HepG2 (cell line): ENCODE results near the gene TMEM63C. TPM values are rescaled to one million over a fixed set of nuclear protein-coding genes. Genes with fewer than 3 reads are reported as not detected.
A peak's percentile ranks its signal among the peaks of the same experiment; 100 is the strongest.

Experiments used
- ATAC-seq: fragments of 200-7000 bp; cut with Tn5 transposase; 3 replicates; pipeline ENCODE4 v1.9.1; 2020; ENCODE audit warnings: mild to moderate bottlenecking, moderate library complexity
- BruUV-seq: library from RNA; stranded (reverse); fragments of 400-500 nt; replicated peaks from 2 replicates; lab custom pipeline; 2021; lab: Mats Ljungman, UMichigan
- CTCF ChIA-PET: fragments of 300-600 bp; formaldehyde crosslinking; extraction: SDS; loops from one replicate; lab custom pipeline; 2021; ENCODE audit warnings: low total read pairs, inconsistent platforms, low intra/inter-chr PET ratio; lab: Yijun Ruan, JAX
- POLR2A ChIA-PET: fragments of 350-600 bp; sonication (Branson Sonifier 250); formaldehyde crosslinking; loops from one replicate; lab custom pipeline; 2020; ENCODE audit warnings: antibody characterized with exemption, inconsistent platforms; lab: Yijun Ruan, JAX
- DNase-seq: peaks from one replicate; pipeline ENCODE4 v3.0.0-alpha.2; 2015; ENCODE audit warnings: low spot score
- FAIRE-seq: peaks from 3 replicates; lab custom pipeline; 2011; peaks lifted over from hg19 to GRCh38; lab: Jason Lieb, UNC
- H2AFZ ChIP-seq: one replicate; pipeline ENCODE4 v1.6.1; 2011; ENCODE audit warnings: low read length, inconsistent platforms
- H3K27ac ChIP-seq: fragments of 300-600 bp; 3 replicates; pipeline ENCODE4 v1.8.0; 2011; ENCODE audit warnings: mixed run types, mild to moderate bottlenecking, mixed read lengths, low read length, inconsistent platforms; ENCODE audit not compliant: insufficient read depth; ENCODE audit errors: extremely low read length
- H3K27me3 ChIP-seq, 2 experiments: fragments of 200-600 bp in 1 of 2; 2 replicates in 1 of 2; 3 replicates in 1 of 2; pipeline versions ENCODE4 v1.6.0 to v1.8.0; 2011; ENCODE audit warnings: low read length in 2 of 2, mild to moderate bottlenecking in 2 of 2, moderate library complexity in 2 of 2, inconsistent platforms in 1 of 2; ENCODE audit not compliant: insufficient read depth in 2 of 2, control insufficient read depth in 1 of 2
- H3K36me3 ChIP-seq, 2 experiments: fragments of 200-600 bp in 1 of 2; replicated peaks in 1 of 2; 2 replicates in 1 of 2; 3 replicates in 1 of 2; pipeline versions ENCODE4 v1.5.1 to v1.8.0; 2011; ENCODE audit warnings: low read length in 2 of 2, inconsistent platforms in 1 of 2; ENCODE audit not compliant: insufficient read depth in 2 of 2, control insufficient read depth in 1 of 2
- H3K4me1 ChIP-seq: 2 replicates; pipeline ENCODE4 v1.5.1; 2012; ENCODE audit warnings: low read length, inconsistent platforms; ENCODE audit not compliant: insufficient read depth
- H3K4me2 ChIP-seq: 2 replicates; pipeline ENCODE4 v1.6.0; 2011; ENCODE audit warnings: low read depth, low read length, inconsistent platforms
- H3K4me3 ChIP-seq, 3 experiments: fragments of 200-600 bp in 1 of 3; sonication (generic), shearing (Covaris generic) in 1 of 3; replicated peaks in 1 of 3; 2 replicates each; pipeline ENCODE4 v1.5.1; 2011 to 2016; ENCODE audit warnings: low read length in 3 of 3, inconsistent platforms in 2 of 3, low read depth in 2 of 3, mild to moderate bottlenecking in 2 of 3, control low read depth in 1 of 3, mixed read lengths in 1 of 3; ENCODE audit not compliant: insufficient read depth in 1 of 3
- H3K79me2 ChIP-seq: one replicate; pipeline ENCODE4 v1.6.1; 2011; ENCODE audit warnings: low read length, inconsistent platforms; ENCODE audit not compliant: insufficient read depth
- H3K9ac ChIP-seq: 2 replicates; pipeline ENCODE4 v1.6.0; 2011; ENCODE audit warnings: mild to moderate bottlenecking, low read depth, low read length, inconsistent platforms; ENCODE audit not compliant: insufficient read depth
- H3K9me3 ChIP-seq: 2 replicates; pipeline ENCODE4 v1.5.1; 2012; ENCODE audit warnings: mild to moderate bottlenecking, low read length
- H4K20me1 ChIP-seq: 2 replicates; pipeline ENCODE4 v1.6.0; 2011; ENCODE audit warnings: inconsistent platforms, mild to moderate bottlenecking, low read length, moderate library complexity; ENCODE audit not compliant: insufficient read depth
- CREBL2 ChIP-seq: sonication (generic); formaldehyde crosslinking; IDR thresholded peaks from 2 replicates; pipeline ENCODE4 v1.8.1; 2023; ENCODE audit warnings: missing genetic modification reagents, mild to moderate bottlenecking, borderline replicate concordance
- GMEB1 ChIP-seq: sonication (generic); formaldehyde crosslinking; IDR thresholded peaks from 2 replicates; pipeline ENCODE4 v1.5.1; 2020; ENCODE audit warnings: missing genetic modification reagents, mild to moderate bottlenecking, borderline replicate concordance
- HHEX ChIP-seq: IDR thresholded peaks from 2 replicates; pipeline ENCODE4 v1.6.1; 2016; ENCODE audit warnings: control low read depth
- HOXA3 ChIP-seq: sonication (generic); formaldehyde crosslinking; IDR thresholded peaks from 2 replicates; pipeline ENCODE4 v1.5.0; 2020; ENCODE audit warnings: missing genetic modification reagents
- KAT7 ChIP-seq: IDR thresholded peaks from 2 replicates; pipeline ENCODE4 v1.6.1; 2018; ENCODE audit warnings: borderline replicate concordance, missing compliant biosample characterization
- KDM1A ChIP-seq: IDR thresholded peaks from 2 replicates; pipeline ENCODE4 v1.6.1; 2016; ENCODE audit warnings: missing compliant biosample characterization
- NFKBIZ ChIP-seq: IDR thresholded peaks from 2 replicates; pipeline ENCODE4 v1.6.1; 2018; ENCODE audit warnings: missing genetic modification reagents, missing compliant biosample characterization
- RBFOX2 ChIP-seq: fragments of 200-400 bp; formaldehyde crosslinking; IDR thresholded peaks from 2 replicates; pipeline ENCODE4 v1.6.1; 2017; ENCODE audit warnings: low read depth, mild to moderate bottlenecking, low read length
- RBM39 ChIP-seq: fragments of 200-400 bp; formaldehyde crosslinking; IDR thresholded peaks from one replicate; pipeline ENCODE4 v1.6.1; 2018; ENCODE audit warnings: antibody characterized with exemption, mild to moderate bottlenecking, low read depth, low read length; ENCODE audit not compliant: poor library complexity, severe bottlenecking
- REXO4 ChIP-seq: sonication (generic); formaldehyde crosslinking; IDR thresholded peaks from 2 replicates; pipeline ENCODE4 v1.8.0; 2022; ENCODE audit warnings: missing genetic modification reagents, mild to moderate bottlenecking, borderline replicate concordance
- ZBTB21 ChIP-seq: sonication (generic); formaldehyde crosslinking; IDR thresholded peaks from 2 replicates; pipeline ENCODE4 v1.4.0; 2020; ENCODE audit warnings: missing genetic modification reagents
- ZNF800 ChIP-seq: sonication (generic); formaldehyde crosslinking; IDR thresholded peaks from 2 replicates; pipeline ENCODE4 v1.4.0; 2020; ENCODE audit warnings: missing genetic modification reagents
- WGBS: methylation state at CpG from one replicate; pipeline ENCODE4 v1.1.6; 2017; ENCODE audit warnings: low lambda C conversion rate; 5-methylcytosine and 5-hydroxymethylcytosine counted together
- in situ Hi-C: cut with HindIII; loops from 2 replicates; pipeline ENCODE4 v1.10.0; 2017; ENCODE audit warnings: low pct_unique_long_range_greater_than_20kb; ENCODE audit not compliant: extremely low pct_ligation_motif_present
- intact Hi-C: fragments of 100-400 bp; cut with micrococcal nuclease; formaldehyde crosslinking; loops from one replicate; pipeline ENCODE4 v1.10.0; 2022; ENCODE audit not compliant: unreplicated experiment
- polyA plus RNA-seq, 8 experiments: library from polyadenylated mRNA; depleted of rRNA in 3 of 8; stranded (reverse) in 7 of 8; unstranded in 1 of 8; fragments of >200 nt; fragmentation: Illumina TruSeq in 4 of 8; extraction: Trizol in 4 of 8; gene quantifications; 2 replicates each; pipeline versions ENCODE4 v1.2.1 to v1.2.3, GENCODE V29; 2011 to 2016; ENCODE audit warnings: low read depth in 4 of 8, missing spikeins in 1 of 8, mixed read lengths in 1 of 8; ENCODE audit not compliant: insufficient read depth in 1 of 8
- total RNA-seq, 5 experiments: library from RNA; depleted of rRNA; stranded (reverse); fragments of >200 nt; fragmentation: Illumina TruSeq; extraction: Trizol; gene quantifications; 2 replicates each; pipeline ENCODE4 v1.2.3, GENCODE V29; 2016; ENCODE audit warnings: low read depth in 1 of 5

TMEM63C gene
- total and polyA plus RNA-seq, 2 of the 13 experiments (the other 11 are each of a cell fraction or from before 2014, with no cell fraction given), result 0.17 to 0.27 TPM

GRCh38 chr14:77184396-77185092 lies 2.9 kb downstream of the TMEM63C start (continued):
- TF ChIP-seq GMEB1 (CRISPR knock-in tag) (no peak; the same call in 1 of the 2 replicates), ZBTB21 (CRISPR knock-in tag) (no peak), KAT7 (CRISPR knock-in tag) (no peak), NFKBIZ (CRISPR knock-in tag) (0 out of 2 replicates have a peak, but pooled peaks have one; percentile 51), HOXA3 (peak; percentile 33; the same call in 1 of the 2 replicates), CREBL2 (CRISPR knock-in tag) (no peak), RBM39 (no peak)

GRCh38 chr14:77185093-77185465 lies 3.5 kb downstream of the TMEM63C start:
- Histone ChIP-seq H3K4me2 (peak overlapping the region; percentile 65), H4K20me1 (no peaks in the 10 kb centered on the region), H3K27me3 (peaks cover 4 to 23% of the 10 kb centered on the region in 2 experiments; a peak in 4 of 5 replicates), H3K9me3 (no peaks in the 10 kb centered on the region), H3K36me3 (no peaks in the 10 kb centered on the region), H3K79me2 (no peaks in the 10 kb centered on the region), H3K27ac (no peak overlapping the region), H2AFZ (no peak overlapping the region), H3K9ac (no peak overlapping the region), H3K4me3 (no peak overlapping the region), H3K4me1 (peaks cover 65% of the 10 kb centered on the region)
- BruUV-seq, result no TSS peak
- CTCF ChIA-PET, result no interaction called here
- FAIRE-seq, result no peak
- no peak for ATAC-seq
- DNase-seq, result no peak
- intact Hi-C loops (no loop called here), in situ Hi-C loops (no loop called here)
- TF ChIP-seq KDM1A (CRISPR knock-in tag) (no peak), HHEX (CRISPR knock-in tag) (no peak), RBFOX2 (no peak), REXO4 (CRISPR knock-in tag) (no peak), ZNF800 (CRISPR knock-in tag) (no peak)
- POLR2A ChIA-PET, result no interaction called here
- WGBS, result 79% methylated on average over 2 of the region's 2 CpGs
